ENCODE data around the gene TUFT1.

The TUFT1 gene

GRCh38 chr1:151539321-151540020 is 638 bp upstream of the TUFT1 start:
- DNase-seq = peak; percentile 85

DNA sequence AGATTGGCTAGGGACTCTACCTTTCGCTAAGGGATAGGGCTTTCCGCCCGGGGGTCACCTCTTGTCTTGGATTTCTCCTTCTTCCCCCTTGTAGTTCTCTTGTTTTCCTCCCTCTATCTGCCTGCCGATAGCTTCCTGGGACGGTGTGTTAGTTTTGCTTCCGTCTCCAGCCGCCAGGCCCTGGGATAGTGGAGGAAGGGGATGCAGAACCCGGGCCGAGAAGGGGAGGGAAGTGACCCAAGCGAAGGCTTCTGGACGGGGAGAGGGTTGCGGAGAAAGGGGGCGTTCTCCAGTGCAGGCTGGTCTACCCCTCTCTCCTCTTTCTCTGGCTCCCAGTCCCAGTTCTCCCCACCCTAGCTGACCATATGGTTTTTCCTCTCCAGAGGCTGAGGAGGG is 871 bp downstream of the TUFT1 start:
- DNase-seq = peak; percentile 23

DNA sequence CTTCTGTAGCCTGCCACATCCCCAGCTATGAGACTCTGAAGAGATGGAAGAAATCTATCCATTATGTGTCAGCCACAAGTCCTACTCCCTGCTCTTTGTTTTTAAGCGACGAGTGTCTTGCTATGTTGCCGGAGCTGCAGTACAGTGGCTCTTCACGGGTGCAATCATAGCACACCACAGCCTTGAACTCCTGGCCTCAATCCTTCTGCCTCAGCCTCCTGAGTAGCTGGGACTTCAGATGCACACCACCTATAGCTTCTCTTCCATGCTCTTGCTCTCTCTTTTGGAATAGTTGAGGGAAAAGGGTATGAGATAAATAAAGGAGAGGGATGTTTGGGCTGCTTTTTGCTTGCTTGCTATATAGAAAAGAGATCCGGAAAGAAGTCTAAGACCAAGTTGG is 1.6 kb downstream of the TUFT1 start:
- no peak for DNase-seq

GRCh38 chr1:151542710-151543129 is 2.6 kb downstream of the TUFT1 start:
- peak; percentile 25 for DNase-seq

- DNase-seq = no peak
Measured at GRCh38 chr1:151545542-151545941, 5.4 kb downstream of the TUFT1 start.

- DNase-seq = no peak
Measured at GRCh38 chr1:151546011-151546925, 6.2 kb downstream of the TUFT1 start.

DNA sequence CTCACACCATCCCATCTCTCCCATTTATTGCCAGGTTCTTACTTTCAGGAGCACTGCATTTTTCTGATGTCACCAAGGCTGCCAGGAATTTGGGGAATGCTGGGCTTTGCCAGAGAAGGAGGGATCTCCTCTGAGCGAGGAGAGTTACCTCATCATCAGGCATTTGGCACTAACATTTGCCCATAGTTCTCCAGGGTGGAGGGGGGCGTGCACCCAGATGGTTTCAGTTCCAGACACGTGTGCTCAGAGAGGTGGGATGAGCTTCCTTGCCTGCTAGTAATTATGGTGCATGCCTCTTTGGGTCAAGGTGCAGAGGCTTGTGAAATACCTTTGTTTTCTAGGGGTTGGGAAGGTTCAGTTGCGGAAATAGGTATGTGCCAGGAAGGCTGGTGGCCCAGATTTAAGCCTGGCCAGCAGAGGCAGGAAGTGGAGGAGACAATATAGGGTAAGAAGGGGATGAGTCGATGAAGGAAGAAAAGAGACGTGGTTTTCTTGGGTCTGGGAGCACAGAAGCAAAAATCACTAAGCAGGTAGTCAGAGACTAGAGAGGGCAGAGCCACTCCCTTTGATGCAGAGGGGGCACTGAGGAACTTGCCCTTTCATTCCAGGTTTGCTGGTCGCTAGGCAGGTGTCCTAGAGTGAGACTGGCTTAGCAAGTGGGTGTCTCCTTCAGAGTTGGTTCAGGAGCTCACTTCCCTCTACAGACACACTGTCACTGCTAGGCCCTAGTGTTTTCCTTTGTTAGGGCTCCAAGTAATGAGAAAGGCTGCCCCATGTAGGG is 7.2 kb downstream of the TUFT1 start:
- DNase-seq = no peak

GRCh38 chr1:151547900-151548230 is 7.8 kb downstream of the TUFT1 start:
- no peak for DNase-seq

- no peak for DNase-seq
Measured at GRCh38 chr1:151549199-151549598, 9.1 kb downstream of the TUFT1 start.

GRCh38 chr1:151553659-151554058 is 13.6 kb downstream of the TUFT1 start:
- no peak for DNase-seq

- no peak for DNase-seq
Measured at GRCh38 chr1:151556052-151556451, 15.9 kb downstream of the TUFT1 start.

DNA sequence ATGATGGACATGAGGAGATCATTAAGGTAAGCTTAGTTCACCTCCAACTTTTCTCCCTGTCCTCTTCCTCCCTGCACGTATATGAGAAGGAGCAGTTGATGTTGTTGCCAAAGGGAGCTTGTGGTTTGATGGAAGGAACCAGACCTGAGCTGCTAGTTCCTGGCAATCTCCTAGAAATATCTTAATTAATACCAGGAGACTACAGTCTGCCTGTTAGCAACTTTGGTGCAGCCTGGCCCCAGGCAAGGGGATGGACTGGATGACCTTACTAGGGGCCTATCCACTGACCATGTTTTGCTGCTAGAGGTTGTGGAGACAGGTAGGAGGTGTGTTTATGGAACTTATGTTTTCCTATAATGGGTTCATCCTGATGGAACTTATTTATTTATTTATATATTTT is 22.6 kb downstream of the TUFT1 start:
- DNase-seq = no peak

GRCh38 chr1:151563376-151563775 is 23.3 kb downstream of the TUFT1 start:
- DNase-seq = no peak

- peak; percentile 3 for DNase-seq
Measured at GRCh38 chr1:151565502-151566189, 25.5 kb downstream of the TUFT1 start.

DNA sequence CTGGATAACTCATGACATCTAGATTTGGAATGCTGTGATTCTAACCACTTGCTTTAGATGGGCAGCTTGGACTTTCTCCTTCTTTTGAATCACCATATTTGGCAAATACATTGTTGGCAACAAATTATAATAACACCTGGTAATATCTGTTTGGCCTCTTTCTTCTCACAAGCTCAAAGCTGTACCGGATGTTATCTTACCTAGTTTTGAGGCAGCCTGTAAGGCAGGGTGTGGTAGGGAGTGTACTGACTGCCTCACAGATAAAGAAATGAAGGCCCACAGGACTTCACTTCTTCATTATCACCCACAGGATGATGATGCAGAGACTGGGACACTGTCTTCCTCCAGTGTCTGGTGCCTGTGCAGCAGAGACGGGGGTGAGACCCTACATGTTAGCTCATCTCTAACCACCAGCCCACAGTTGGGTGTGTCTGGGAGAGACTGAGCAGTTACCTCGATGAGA is 28.5 kb downstream of the TUFT1 start:
- peak; percentile 4 for DNase-seq

GRCh38 chr1:151570819-151571218 is 30.7 kb downstream of the TUFT1 start:
- peak; percentile 93 for DNase-seq

GRCh38 chr1:151574575-151575529 is 34.7 kb downstream of the TUFT1 start:
- no peak for DNase-seq

GRCh38 chr1:151577173-151577572 is 37.1 kb downstream of the TUFT1 start:
- no peak for DNase-seq

DNA sequence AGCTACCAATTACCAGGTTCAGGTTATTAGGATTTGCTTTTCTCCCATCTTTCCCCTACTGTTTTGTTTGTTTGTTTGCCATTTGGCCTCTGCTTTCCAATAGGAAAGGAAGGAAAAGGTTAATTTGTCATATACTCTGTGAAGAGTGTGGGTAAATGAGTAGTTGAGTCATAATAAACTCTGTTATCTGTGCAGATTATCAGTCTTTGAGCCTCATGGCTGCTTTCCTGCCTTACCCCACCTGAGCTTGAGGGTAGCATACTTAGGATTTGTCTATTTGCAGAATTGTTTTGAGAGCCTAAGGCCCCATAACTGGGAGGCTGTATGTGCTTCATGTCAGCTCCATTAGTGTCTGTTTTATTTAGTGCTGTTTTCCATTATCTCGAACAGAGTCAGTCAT is 38.8 kb downstream of the TUFT1 start:
- no peak for DNase-seq

DNA sequence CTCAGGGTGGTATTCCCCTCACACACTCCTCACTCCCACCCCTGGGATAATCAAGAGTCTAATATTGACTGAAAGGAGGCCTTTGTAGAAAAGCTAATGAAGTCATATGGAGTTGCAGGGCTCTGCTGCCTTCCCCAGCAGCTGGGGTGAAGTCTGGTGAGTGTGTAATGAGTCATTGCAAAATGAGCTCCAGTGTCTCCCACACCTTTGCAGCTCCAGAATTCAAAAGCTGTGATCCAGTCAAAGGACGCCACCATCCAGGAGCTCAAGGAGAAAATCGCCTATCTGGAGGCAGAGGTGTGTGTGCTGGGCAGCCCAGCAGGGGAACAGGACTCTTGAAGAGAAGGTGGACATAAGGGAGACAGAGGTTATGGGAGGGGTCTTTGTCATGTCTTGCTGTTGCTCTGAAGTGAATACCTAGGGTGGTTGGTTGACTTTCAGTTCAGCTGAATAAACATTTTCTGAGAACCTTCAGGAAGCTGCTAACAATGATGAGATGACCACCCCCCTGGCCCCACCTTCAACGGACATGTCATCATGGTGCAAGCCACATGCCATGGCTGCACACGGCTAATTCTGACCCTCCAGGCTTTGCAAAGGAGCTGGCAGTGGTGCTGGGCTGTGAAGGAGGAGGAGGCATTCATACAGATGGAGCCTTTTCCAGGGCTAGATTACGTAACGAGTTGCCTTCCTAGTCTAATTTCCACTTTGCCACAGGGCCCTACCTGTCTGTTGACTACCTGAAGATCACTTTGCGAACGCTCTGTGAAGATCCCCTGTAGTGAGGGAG is 39.5 kb downstream of the TUFT1 start:
- DNase-seq = no peak

DNA sequence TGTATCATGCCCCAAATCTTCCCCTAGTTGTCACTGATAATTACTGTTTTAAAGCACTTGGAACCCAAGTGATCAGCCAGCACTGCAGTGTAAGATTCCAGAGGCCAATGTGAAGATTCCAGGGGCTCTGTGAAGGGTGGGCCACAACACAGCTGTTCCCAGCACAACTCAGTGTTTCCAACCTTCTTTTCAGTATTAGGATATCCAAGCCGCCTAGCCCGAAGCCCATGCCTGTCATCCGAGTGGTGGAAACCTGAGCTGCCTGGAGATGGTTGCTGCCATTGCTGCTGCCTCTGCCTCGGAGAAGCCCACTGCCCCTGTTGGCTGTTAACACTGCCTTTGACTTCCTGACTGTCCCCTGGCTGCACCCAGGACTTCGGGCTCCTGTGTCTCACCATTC is 41.3 kb downstream of the TUFT1 start:
- no peak for DNase-seq
